ELF-1 (cell line): Measurements from ENCODE around the gene BRMS1.
A peak's percentile ranks its signal among the peaks of the same experiment; 100 is the strongest.
"Not testable (repeated sequence)": the region's sequence is repeated elsewhere in the genome, so short reads cannot be mapped to it uniquely, and the experiment has no call there.

Source experiments
- DNase-seq: peaks from one replicate; pipeline ENCODE4 v3.0.0-alpha.2; 2016; ENCODE audit warnings: low read depth, low spot score

BRMS1 gene

GRCh38 chr11:66363187-66363601, 18.3 kb upstream of the BRMS1 start:
- DNase-seq: no peak

- no peak for DNase-seq
These were observed 17.7 kb upstream of the BRMS1 start for GRCh38 chr11:66362481-66363147.

GRCh38 chr11:66361502-66361941, 16.6 kb upstream of the BRMS1 start:
- DNase-seq: no peak

GRCh38 chr11:66360406-66361073, 15.6 kb upstream of the BRMS1 start:
- no peak for DNase-seq

GRCh38 chr11:66359662-66360087, 14.8 kb upstream of the BRMS1 start:
- DNase-seq: no peak

- not testable (repeated sequence) for DNase-seq
These were observed 5.8 kb upstream of the BRMS1 start for GRCh38 chr11:66350560-66351235.

- DNase-seq: no peak
These were observed 4.1 kb upstream of the BRMS1 start for GRCh38 chr11:66349084-66349386.

GRCh38 chr11:66347425-66348276, 2.7 kb upstream of the BRMS1 start, which contains the start of gene B4GAT1:
TSS of gene B4GAT1 (minus strand) at chr11:66347629. CDS start at chr11:66347545, 84 bp downstream.
- DNase-seq: peak; percentile 89

GRCh38 chr11:66346476-66347424, 1.8 kb upstream of the BRMS1 start:
- DNase-seq: no peak

GRCh38 chr11:66345316-66345649, 379 bp upstream of the BRMS1 start:
- DNase-seq: no peak

GRCh38 chr11:66343176-66343575, 1.7 kb downstream of the BRMS1 start:
- no peak for DNase-seq

GRCh38 chr11:66341502-66342126, 3.3 kb downstream of the BRMS1 start:
- no peak for DNase-seq

GRCh38 chr11:66340596-66341501, 4.1 kb downstream of the BRMS1 start:
- no peak for DNase-seq

GRCh38 chr11:66339686-66340483, 5.0 kb downstream of the BRMS1 start:
- DNase-seq: no peak

GRCh38 chr11:66339162-66339675, 5.7 kb downstream of the BRMS1 start:
- DNase-seq: no peak

- DNase-seq: no peak
These were observed 6.4 kb downstream of the BRMS1 start for GRCh38 chr11:66338276-66339161.
